ENCODE data around the gene PSMG4. TPM values are rescaled to one million over a fixed set of nuclear protein-coding genes. Genes with fewer than 3 reads are reported as not detected.

Gene PSMG4
- total and polyA plus RNA-seq, 9 of the 15 experiments (the other 6 are each of a cell fraction or from before 2014, with no cell fraction given): 12.9 to 185 (median 52.0) TPM

DNA sequence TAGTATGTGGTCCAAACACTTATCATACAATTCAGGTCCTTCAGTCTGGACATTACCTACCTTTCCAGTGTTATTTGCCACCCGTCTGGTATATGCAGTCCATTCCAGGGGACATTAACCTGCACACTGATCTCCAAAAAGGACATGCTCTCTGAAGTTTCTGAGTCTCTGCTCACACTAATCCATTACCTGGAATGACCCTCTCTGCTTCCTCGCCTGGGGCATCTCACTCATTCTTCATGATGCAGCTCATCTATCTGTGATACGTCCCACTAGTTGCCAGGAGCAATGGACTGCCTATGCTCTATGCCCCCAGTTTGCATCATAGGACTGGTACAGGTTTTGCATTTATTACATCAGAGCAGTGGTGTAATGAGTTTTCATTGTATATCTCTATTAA is 25.4 kb upstream of the PSMG4 start:
- POLR2A ChIA-PET: interaction anchor here (2.2 kb wide), 1 partner anchor 75 kb away, joined by 7 read pairs; the partner anchor contains the start of gene TUBB2A
- FAIRE-seq: no peak
- 17% methylated on average over 3 of the region's 3 CpGs for WGBS (ENCODE audit: insufficient coverage, low coverage, missing lambda C conversion rate)

More for the DNA sequence above, 25.4 kb upstream of the PSMG4 start:
- H3K9me3 ChIP-seq (replicated peaks; ENCODE audit: control insufficient read depth, insufficient read depth, low read depth, low read length): no peaks in the 10 kb centered on the region
- H3K4me3 ChIP-seq: no peak overlapping the region
- no peak overlapping the region for H3K9ac ChIP-seq (ENCODE audit: insufficient read depth in 1 of 2, low read depth in 2 of 2, low read length in 2 of 2)
- intact Hi-C loops (cut with micrococcal nuclease) (no loop called here), in situ Hi-C loops (cut with MboI) (no loop called here)
- CTCF ChIA-PET (ENCODE audit: low intra/inter-chr PET ratio): no interaction called here
- H3K27ac ChIP-seq (ENCODE audit: extremely low read depth, low read depth, low read length): no peak overlapping the region
- peaks cover 28 to 36% of the 10 kb centered on the region in 2 experiments; a peak in 4 of 5 replicates for H3K27me3 ChIP-seq (ENCODE audit: control insufficient read depth in 2 of 2, insufficient read depth in 2 of 2, low read length in 2 of 2)
- no peaks in the 10 kb centered on the region for H3K9me1 ChIP-seq (ENCODE audit: control insufficient read depth, insufficient read depth, low read length)
- H3K4me1 ChIP-seq (replicated peaks in 1 of 2; ENCODE audit: control insufficient read depth in 2 of 2, insufficient read depth in 2 of 2, low read length in 2 of 2): peaks cover 27 to 38% of the 10 kb centered on the region in 2 experiments
- DNase-seq (ENCODE audit: extremely low read depth in 1 of 4, low spot score in 3 of 4): no peak
- no peak for TF ChIP-seq ZBTB43 (CRISPR knock-in tag; IDR thresholded peaks at IDR 0.05)
- no peak for TF ChIP-seq ZNF217 (CRISPR knock-in tag; IDR thresholded peaks at IDR 0.05)
- TF ChIP-seq, protein P1, sequence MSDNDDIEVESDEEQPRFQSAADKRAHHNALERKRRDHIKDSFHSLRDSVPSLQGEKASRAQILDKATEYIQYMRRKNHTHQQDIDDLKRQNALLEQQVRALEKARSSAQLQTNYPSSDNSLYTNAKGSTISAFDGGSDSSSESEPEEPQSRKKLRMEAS (CRISPR knock-in tag; IDR thresholded peaks at IDR 0.05): no peak
- BruUV-seq (replicated peaks): no TSS peak
- no peak overlapping the region for H3K4me2 ChIP-seq (ENCODE audit: insufficient read depth, low read length)
- H4K20me1 ChIP-seq (replicated peaks; ENCODE audit: control insufficient read depth, insufficient read depth, low read length): no peaks in the 10 kb centered on the region
- no peaks in the 10 kb centered on the region for H3K36me3 ChIP-seq (ENCODE audit: control insufficient read depth, insufficient read depth, low read length)
- no peak for ATAC-seq
- no peak overlapping the region for H2AFZ ChIP-seq (ENCODE audit: low read depth, low read length)
- H3K79me2 ChIP-seq (ENCODE audit: control insufficient read depth, insufficient read depth, low read length): no peaks in the 10 kb centered on the region
